ENCODE measurements around the gene MGMT. TPM values are rescaled to one million over a fixed set of nuclear protein-coding genes. Genes with fewer than 3 reads are reported as not detected.

The MGMT gene
- total and polyA plus RNA-seq, 2 donors (not counting 3 experiments of a cell fraction or from before 2014, with no cell fraction given): 15.0 to 15.2 TPM

DNA sequence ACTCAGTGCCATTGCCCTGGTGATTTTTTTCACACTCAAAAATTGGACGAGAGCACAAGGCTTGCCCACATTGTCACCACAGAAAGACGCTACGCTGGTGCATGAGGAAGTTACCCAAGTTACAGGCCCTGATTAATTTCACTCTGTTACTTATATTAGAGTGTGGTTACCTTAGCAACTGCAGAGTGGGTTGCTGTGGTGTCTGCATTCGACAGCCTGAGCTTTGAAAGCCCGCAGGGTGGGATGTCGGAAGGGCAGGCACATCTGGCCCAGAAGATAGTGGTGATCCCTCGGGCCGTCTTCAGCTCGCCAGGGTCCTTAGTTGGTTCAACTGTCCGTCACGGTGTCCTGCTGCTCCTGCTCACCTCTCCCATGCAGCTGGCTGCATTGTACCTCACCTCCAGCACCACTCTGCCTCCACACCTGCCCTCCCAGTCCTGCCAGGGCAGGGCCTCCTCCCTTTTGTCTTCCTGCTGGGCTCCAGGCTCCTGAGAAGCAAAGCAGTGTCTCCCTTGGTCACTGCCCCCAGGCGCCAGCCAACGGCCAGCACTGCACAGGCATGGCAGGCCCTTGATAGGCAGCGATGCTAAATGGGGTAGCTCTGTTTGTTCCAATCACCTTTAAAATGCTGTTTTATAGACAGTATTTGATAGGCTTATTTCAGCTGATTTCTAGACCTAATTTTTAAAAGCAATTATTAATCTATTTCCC lies 329.8 kb downstream of the MGMT start:
- FAIRE-seq (no peak), DNase-seq (ENCODE audit: low read depth, low spot score) (no peak)
- TF ChIP-seq MAX (IDR thresholded peaks at IDR 0.05; ENCODE audit: insufficient read depth, insufficient read length) (no peak), JUN (IDR thresholded peaks at IDR 0.05; ENCODE audit: borderline replicate concordance, insufficient read depth, insufficient read length, low read depth) (no peak), MYC (IDR thresholded peaks at IDR 0.05; ENCODE audit: low read depth, low read length) (no peak), FOS (IDR thresholded peaks at IDR 0.05; ENCODE audit: borderline replicate concordance, insufficient read depth, low read length) (no peak), EZH2 (IDR thresholded peaks at IDR 0.05; ENCODE audit: borderline replicate concordance, low read depth, low read length, severe bottlenecking) (no peak), POLR2A (IDR thresholded peaks at IDR 0.05; ENCODE audit: low read depth, low read length) (no peak), POLR2AphosphoS5 (IDR thresholded peaks at IDR 0.05; ENCODE audit: insufficient read depth, low read depth, low read length) (no peak), GATA2 (IDR thresholded peaks at IDR 0.05; ENCODE audit: insufficient read depth, insufficient read length, low read depth, low read length) (no peak), CTCF (IDR thresholded peaks at IDR 0.05; ENCODE audit: extremely low read depth in 1 of 2, insufficient read depth in 1 of 2, low read depth in 1 of 2, low read length in 2 of 2) (no peak)
- BruUV-seq (replicated peaks): no TSS peak
- Histone ChIP-seq H2AFZ (ENCODE audit: low read depth, low read length) (no peak overlapping the region), H3K27ac (ENCODE audit: insufficient read depth, low read depth, low read length) (no peak overlapping the region), H3K4me3 (replicated peaks in 1 of 3; ENCODE audit: insufficient read depth in 1 of 3, low read depth in 1 of 3, low read length in 3 of 3) (no peak overlapping the region), H3K36me3 (ENCODE audit: control insufficient read depth in 2 of 2, extremely low read depth in 1 of 2, insufficient read depth in 2 of 2, low read length in 2 of 2) (no peaks in the 10 kb centered on the region), H3K4me1 (ENCODE audit: control insufficient read depth, extremely low read depth, insufficient read depth, low read length) (no peaks in the 10 kb centered on the region), H3K9me1 (replicated peaks; ENCODE audit: control insufficient read depth, extremely low read depth, insufficient read depth, low read length) (no peaks in the 10 kb centered on the region), H3K79me2 (ENCODE audit: control insufficient read depth, insufficient read depth, low read length) (no peaks in the 10 kb centered on the region), H4K20me1 (replicated peaks; ENCODE audit: control insufficient read depth, extremely low read depth, insufficient read depth, low read length) (no peaks in the 10 kb centered on the region), H3K9ac (replicated peaks; ENCODE audit: extremely low read depth, insufficient read depth, low read length) (no peak overlapping the region), H3K27me3 (ENCODE audit: control insufficient read depth in 2 of 2, insufficient read depth in 2 of 2, low read length in 2 of 2) (no peaks in the 10 kb centered on the region), H3K9me3 (replicated peaks; ENCODE audit: control insufficient read depth, insufficient read depth, low read length) (peaks cover 3% of the 10 kb centered on the region), H3K4me2 (ENCODE audit: insufficient read depth, low read length) (no peak overlapping the region)
- ChIA-PET CTCF (no interaction called here), POLR2A (no interaction called here)
- dilution Hi-C loops (cut with MboI; ENCODE audit: extremely low pct_ligation_motif_present, low sequenced_read_pairs) (no loop called here), intact Hi-C loops (cut with micrococcal nuclease) (no loop called here)
